Right forelimb (tissue), 1 donor: Measurements from ENCODE around the gene PHEX.

Experiments used
- DNase-seq: peaks from one replicate; pipeline ENCODE4 v3.0.0-alpha.2; 2018

Gene PHEX

GRCh38 chrX:22041907-22042530, 9.9 kb downstream of the PHEX start:
- no peak for DNase-seq

- DNase-seq, result no peak
Observed at GRCh38 chrX:22043872-22044271, 11.7 kb downstream of the PHEX start.

- DNase-seq, result no peak
Observed at GRCh38 chrX:22047468-22047867, 15.3 kb downstream of the PHEX start.

- DNase-seq, result no peak
Observed at GRCh38 chrX:22053481-22053880, 21.4 kb downstream of the PHEX start.

- no peak for DNase-seq
Observed at GRCh38 chrX:22056235-22056634, 24.1 kb downstream of the PHEX start.

GRCh38 chrX:22057667-22058066, 25.5 kb downstream of the PHEX start:
- no peak for DNase-seq

GRCh38 chrX:22059775-22060174, 27.6 kb downstream of the PHEX start:
- DNase-seq, result no peak

GRCh38 chrX:22060415-22061280, 28.5 kb downstream of the PHEX start:
- DNase-seq, result no peak

- no peak for DNase-seq
Observed at GRCh38 chrX:22063284-22063683, 31.2 kb downstream of the PHEX start.

- no peak for DNase-seq
Observed at GRCh38 chrX:22069586-22069985, 37.5 kb downstream of the PHEX start.

GRCh38 chrX:22073928-22074327, 41.8 kb downstream of the PHEX start:
- no peak for DNase-seq

- DNase-seq, result no peak
Observed at GRCh38 chrX:22078117-22078516, 46.0 kb downstream of the PHEX start.

- no peak for DNase-seq
Observed at GRCh38 chrX:22081475-22082092, 49.5 kb downstream of the PHEX start.

- DNase-seq, result no peak
Observed at GRCh38 chrX:22086003-22086402, 53.9 kb downstream of the PHEX start.

GRCh38 chrX:22087011-22087557, 55.0 kb downstream of the PHEX start:
- DNase-seq, result no peak

GRCh38 chrX:22088326-22088725, 56.2 kb downstream of the PHEX start:
- no peak for DNase-seq

GRCh38 chrX:22090181-22090580, 58.1 kb downstream of the PHEX start:
- DNase-seq, result no peak

- DNase-seq, result no peak
Observed at GRCh38 chrX:22093550-22093949, 61.4 kb downstream of the PHEX start.

GRCh38 chrX:22095286-22095685, 63.2 kb downstream of the PHEX start:
- DNase-seq, result peak; percentile 50

- DNase-seq, result no peak
Observed at GRCh38 chrX:22095856-22096255, 63.7 kb downstream of the PHEX start.

GRCh38 chrX:22097012-22097694, 65.0 kb downstream of the PHEX start:
- no peak for DNase-seq

- DNase-seq, result peak; percentile 49
Observed at GRCh38 chrX:22105231-22105630, 73.1 kb downstream of the PHEX start.

- DNase-seq, result no peak
Observed at GRCh38 chrX:22105971-22106370, 73.8 kb downstream of the PHEX start.
